GM19043 (cell line): ENCODE measurements around the gene RREB1.

Experiments used
- ATAC-seq: cut with Tn5 transposase; IDR thresholded peaks from one replicate; pipeline ENCODE4 v1.9.1; 2021; ENCODE audit warnings: low read depth; ENCODE audit not compliant: unreplicated experiment

RREB1 gene

DNA sequence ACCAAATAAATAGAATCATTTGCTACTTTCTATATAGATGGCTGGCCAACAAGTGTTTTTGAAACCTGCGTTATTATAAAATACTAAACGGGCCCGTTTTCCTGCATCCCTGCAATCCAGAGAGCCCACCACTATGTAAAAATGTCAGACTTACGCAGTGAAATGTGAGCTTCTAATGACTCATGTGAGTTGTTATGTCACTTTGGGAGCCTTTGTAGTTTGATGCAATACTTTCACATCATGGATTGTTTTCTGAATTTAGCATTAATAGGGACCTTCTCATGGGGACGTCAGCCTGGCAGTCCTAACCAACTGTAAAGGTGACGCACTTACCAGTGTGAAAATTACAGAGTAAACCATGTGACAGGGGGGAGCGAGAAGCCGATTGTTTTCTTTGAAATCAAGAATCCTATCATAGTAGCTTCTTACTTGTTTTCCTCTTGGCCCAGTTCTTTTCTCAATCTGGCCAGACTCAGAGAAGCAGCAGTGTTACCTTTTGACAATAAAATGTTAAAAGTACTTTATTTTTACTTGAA lies 130.0 kb downstream of the RREB1 start:
- no peak for ATAC-seq

- no peak for ATAC-seq
Observed at GRCh38 chr6:7238526-7238899, 130.8 kb downstream of the RREB1 start.

DNA sequence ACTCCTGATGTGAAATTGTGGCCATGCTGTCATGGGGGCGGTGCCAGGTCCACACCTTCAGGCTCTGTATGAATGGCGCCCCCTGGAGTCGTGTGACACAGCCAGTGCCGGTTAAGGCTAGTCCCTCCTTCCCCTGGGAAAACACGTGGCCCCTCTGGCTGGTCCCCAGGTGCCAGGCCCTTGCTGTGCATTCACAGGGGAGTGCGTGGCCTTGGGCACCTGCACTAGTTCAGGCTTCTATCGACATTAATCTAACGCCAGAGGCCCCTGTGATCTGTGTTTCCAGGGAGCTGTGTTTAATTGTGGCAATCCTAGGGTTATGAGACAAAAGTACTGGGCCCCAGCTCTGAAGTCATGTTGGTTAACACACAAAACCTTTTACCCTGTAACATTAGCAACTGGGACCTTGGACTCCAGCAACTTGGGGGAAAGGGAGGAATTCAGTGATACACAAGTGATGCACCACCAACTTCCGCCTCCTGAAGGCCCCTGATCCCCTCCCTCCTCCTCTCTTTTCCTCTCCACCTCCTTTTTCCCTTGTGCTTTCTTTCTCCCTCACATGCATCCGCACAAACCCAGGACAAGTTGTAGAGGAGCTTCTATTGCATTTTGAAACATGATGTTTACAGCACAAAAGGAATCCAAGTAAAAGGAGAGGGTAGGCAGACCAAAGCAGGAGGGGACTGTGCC lies 131.3 kb downstream of the RREB1 start:
- peak; percentile 36 for ATAC-seq

GRCh38 chr6:7239590-7239948 lies 131.8 kb downstream of the RREB1 start:
- no peak for ATAC-seq

GRCh38 chr6:7240351-7240750 lies 132.6 kb downstream of the RREB1 start:
- ATAC-seq: no peak

GRCh38 chr6:7241160-7241559 lies 133.4 kb downstream of the RREB1 start:
- no peak for ATAC-seq

- no peak for ATAC-seq
Observed at GRCh38 chr6:7241709-7242645, 134.2 kb downstream of the RREB1 start.

DNA sequence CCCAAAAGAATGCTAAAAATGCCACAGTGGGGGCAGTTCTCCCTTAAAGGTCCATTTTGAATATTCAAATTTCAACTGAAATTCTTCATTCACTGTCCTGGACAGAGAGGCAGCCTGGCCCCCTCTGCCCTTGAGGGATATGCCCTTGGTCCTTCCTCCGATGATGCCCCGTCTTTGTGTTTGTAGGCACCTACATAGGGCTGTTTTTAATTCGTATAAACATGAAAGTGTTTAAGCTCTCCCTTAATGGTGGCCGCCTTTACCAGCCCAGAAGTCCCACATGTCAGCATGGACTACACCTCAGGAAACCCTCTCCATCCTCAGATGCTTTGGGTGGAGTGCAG lies 135.0 kb downstream of the RREB1 start:
- no peak for ATAC-seq

DNA sequence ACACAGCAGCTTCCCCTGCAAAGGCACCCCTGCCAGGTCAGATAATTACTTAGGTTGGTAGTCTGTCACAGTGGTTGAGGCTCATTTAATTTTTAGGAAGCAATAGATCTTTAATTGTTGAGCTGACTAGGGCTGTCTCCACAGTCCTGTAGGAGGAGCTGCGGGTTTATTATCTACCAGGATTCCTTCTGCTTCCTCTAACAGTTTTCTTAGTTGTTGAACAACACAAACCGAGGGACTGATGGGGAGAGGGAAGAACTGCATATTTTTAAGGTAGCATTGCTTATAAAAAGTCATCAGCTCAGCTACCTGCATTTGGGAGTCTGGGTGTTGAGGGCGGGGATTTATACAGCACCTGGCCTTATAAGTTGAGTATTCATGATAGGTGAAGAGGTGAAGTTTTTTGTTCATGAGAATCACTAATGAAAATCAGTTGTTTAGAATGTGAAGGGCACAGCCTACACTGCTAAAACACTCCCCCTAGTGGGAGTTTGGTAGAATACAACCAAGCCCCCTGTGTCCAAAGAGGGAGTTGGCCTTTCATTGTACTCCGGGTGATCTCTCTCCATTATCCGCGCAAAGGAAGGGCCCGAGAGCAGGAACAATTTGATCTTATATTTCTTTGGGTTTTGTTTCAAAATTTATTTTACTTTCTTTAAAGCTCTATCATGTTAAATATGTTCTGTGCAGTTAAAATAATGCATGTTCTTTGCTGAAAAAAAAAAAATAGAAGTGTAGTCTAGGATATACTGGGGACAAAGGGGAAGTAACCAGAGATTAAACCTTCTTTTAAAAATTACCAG lies 135.6 kb downstream of the RREB1 start:
- peak; percentile 41 for ATAC-seq

- ATAC-seq: no peak
Observed at GRCh38 chr6:7245668-7246393, 138.1 kb downstream of the RREB1 start.

- no peak for ATAC-seq
Observed at GRCh38 chr6:7246401-7247178, 138.8 kb downstream of the RREB1 start.

DNA sequence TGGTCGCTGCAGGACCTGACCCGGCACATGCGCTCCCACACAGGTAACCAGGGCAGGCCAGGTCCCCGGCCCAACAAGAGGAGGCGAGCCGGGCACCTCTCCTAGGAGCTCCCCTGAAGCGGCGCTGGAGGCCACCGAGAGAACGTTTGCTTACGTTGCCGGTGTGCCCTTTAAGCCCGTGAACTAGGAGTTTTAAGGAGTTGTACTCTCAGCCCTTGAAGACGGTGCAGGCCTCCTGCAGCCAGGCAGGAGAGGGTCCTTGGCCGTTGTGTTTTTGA lies 139.4 kb downstream of the RREB1 start:
- ATAC-seq: no peak

DNA sequence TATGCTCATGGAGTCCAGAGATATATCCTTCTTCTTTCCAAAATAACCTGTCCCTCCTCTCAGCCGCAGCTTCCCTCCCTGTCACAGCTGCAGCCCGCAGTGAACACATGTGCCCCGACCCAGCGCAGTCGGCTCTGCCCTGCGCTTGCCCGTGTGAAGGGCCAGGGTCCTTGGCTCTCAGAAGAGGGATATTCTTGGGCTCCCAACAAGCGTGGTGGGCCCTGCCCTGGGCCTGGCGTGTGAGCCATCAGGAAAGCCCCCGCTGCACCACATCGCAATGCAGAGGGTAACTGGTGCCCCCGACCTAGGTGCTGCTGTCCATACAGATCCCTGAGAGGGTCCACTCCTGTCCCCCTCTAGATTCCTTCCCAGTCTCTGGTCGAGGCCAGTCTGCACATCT lies 140.1 kb downstream of the RREB1 start:
- no peak for ATAC-seq

- ATAC-seq: no peak
Observed at GRCh38 chr6:7249391-7249790, 141.6 kb downstream of the RREB1 start.

DNA sequence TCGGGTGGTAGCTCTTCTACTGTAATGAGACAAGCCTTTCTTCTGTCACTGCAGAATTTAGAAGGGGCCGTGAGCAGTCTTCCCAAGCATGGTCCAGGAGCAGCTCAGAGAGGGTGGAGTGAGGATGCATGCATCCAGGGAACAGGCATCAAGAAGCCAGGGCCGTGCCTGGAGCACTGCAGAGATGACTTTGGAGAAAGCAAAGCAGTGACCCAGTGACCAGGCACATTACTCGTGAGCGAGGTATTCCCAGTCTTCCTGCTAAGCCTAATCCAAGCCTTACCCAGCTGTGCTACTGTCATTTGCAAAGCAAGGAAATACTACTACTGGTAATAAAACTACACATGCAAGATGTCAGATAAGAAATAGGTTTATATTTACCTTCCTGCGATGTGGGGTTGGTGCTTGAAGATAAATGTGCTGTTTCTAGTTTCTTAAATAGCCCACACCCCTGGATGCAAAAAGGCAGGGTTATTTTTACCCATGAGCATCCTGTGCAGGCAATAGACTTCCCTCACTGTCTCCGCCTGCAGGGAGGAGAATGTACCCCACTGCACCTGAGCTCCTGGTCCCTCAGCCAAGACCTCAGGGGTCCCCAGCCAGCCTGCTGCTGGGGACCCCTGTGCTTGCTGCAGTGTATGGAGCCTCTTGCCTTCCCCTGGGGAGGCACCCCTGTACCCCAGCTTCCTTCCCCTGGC lies 142.3 kb downstream of the RREB1 start:
- no peak for ATAC-seq

GRCh38 chr6:7250812-7251211 lies 143.1 kb downstream of the RREB1 start:
- no peak for ATAC-seq

DNA sequence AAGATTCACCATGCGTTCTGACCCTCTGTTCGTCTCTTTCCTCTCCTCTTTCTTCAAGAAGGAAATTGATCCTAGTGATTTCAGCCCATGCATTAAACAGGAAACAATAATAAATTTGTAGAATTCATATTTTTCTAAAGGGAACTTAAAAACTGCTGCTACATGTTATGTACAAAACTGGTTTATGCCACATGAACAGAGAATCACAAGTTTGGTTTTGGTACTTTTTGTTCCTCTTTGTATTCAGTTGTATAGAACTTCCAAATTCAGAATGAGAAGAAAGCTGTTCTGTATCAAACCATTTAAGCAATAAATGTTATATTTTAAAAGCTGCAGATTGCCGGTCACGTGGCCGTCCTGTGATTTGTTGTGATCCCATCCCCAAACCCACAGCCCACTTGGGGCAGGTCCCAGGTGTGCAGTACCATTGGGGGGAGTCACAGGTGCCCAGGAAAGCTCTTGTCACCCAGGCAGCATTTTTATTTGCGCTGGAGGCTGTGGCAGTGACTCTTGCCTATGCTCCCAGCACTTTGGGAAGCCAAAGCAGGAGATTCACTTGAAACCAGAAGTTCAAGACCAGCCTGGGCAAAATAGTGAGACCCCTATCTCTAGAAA lies 144.0 kb downstream of the RREB1 start:
- ATAC-seq: no peak

DNA sequence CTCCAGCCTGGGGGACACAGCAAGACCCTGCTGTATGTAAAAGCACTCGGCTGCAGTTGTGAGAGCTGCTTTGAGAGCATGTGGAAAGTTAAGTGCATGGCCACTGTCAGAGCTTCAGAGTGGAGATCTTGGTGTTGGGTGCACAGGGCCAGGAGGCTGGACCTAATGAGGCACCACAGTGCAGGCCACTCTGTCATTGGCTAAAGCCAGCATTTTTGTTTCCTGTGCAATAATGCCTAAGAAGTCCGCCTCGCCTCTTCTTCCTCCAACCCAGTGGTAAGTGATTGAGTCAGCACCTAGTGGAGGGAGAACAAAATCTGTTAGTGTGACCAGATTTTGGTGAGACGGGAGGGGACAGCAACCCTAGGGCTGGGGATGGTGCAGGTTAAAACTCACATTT lies 144.6 kb downstream of the RREB1 start:
- no peak for ATAC-seq
